Sigmoid colon (tissue), 3 donors: ENCODE measurements around the gene STK32A.

ENCODE experiments used
- CTCF ChIP-seq, 4 experiments: fragments of 450-650 bp in 3 of 4; fragments of 200-600 bp in 1 of 4; IDR thresholded peaks; one replicate each; pipeline ENCODE4 v1.5.1; 2016 to 2019; ENCODE audit warnings: antibody characterized with exemption in 4 of 4, mild to moderate bottlenecking in 3 of 4, moderate library complexity in 2 of 4
- POLR2A ChIP-seq, 2 donors: fragments of 450-650 bp; IDR thresholded peaks; one replicate each; pipeline ENCODE4 v1.6.1; 2016; ENCODE audit warnings: antibody characterized with exemption in 2 of 2, mild to moderate bottlenecking in 2 of 2, moderate library complexity in 2 of 2

- no peak for TF ChIP-seq CTCF (IDR thresholded peaks at IDR 0.05)
- TF ChIP-seq POLR2A (IDR thresholded peaks at IDR 0.05), result no peak
These were observed 11.5 kb upstream of the STK32A start for GRCh38 chr5:147223343-147223742.
